ENCODE results near the gene NTSR2.

- TF ChIP-seq CTCF (IDR thresholded peaks at IDR 0.05) (no peak), POLR2A (IDR thresholded peaks at IDR 0.05) (no peak)
These were observed 35.7 kb upstream of the NTSR2 start for GRCh38 chr2:11705711-11706110.
